Measurements from ENCODE around the gene LIX1L. TPM values are rescaled to one million over a fixed set of nuclear protein-coding genes. Genes with fewer than 3 reads are reported as not detected.

LIX1L gene
- total and polyA plus RNA-seq, 2 experiments from 2014 or later: 14.0 to 16.3 TPM

DNA sequence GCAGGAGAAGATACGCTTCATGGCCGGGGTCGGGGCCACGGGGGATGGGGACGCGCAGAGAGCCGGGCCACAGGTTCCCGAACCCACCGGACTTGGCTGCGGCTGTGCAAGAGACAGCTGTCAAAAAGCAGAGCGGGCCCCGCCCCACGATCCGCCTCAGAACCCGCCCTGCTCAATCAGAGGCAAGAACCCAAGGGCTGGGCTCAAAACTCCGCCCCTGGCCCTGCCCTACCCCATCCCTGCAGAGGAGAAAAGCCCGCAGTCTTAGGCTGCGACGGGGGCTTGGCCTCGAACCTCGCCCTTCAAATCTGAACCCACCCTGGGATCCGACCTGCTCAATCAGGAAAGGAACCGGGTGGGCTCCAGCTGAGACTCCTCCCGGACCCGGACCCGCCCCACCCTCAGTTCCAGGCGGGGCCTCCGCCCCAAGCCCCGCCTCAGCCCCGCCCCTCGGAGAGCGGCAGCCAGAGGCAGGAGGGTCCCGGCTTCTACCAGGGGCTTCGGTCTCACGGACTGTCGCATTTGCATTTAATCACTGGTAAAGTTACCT is 72.0 kb downstream of the LIX1L start, which contains the start of gene ANKRD35:
Gene ANKRD35, minus strand, starts transcription at position 129 of the 550 bp plus-strand sequence. Its CDS starts 108 bp downstream, at position 21.
- TF ChIP-seq, protein P1, sequence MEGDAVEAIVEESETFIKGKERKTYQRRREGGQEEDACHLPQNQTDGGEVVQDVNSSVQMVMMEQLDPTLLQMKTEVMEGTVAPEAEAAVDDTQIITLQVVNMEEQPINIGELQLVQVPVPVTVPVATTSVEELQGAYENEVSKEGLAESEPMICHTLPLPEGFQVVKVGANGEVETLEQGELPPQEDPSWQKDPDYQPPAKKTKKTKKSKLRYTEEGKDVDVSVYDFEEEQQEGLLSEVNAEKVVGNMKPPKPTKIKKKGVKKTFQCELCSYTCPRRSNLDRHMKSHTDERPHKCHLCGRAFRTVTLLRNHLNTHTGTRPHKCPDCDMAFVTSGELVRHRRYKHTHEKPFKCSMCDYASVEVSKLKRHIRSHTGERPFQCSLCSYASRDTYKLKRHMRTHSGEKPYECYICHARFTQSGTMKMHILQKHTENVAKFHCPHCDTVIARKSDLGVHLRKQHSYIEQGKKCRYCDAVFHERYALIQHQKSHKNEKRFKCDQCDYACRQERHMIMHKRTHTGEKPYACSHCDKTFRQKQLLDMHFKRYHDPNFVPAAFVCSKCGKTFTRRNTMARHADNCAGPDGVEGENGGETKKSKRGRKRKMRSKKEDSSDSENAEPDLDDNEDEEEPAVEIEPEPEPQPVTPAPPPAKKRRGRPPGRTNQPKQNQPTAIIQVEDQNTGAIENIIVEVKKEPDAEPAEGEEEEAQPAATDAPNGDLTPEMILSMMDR (IDR thresholded peaks at IDR 0.05; ENCODE audit: poor library complexity): no peak
- TF ChIP-seq EZH2 (IDR thresholded peaks at IDR 0.05; ENCODE audit: borderline replicate concordance): no peak
- TF ChIP-seq EZH2phosphoT487 (IDR thresholded peaks at IDR 0.05; ENCODE audit: low read depth, severe bottlenecking, unreplicated experiment): no peak
- no peak within 1 kb of the TSS for H3K27ac ChIP-seq
- peaks cover 4% of the 10 kb centered on the region for H3K4me1 ChIP-seq (ENCODE audit: insufficient read depth)
- H3K36me3 ChIP-seq (replicated peaks; ENCODE audit: insufficient read depth, low read depth): no peaks in the 10 kb centered on the region
- H3K9me2 ChIP-seq (replicated peaks; ENCODE audit: insufficient read depth): no peaks in the 10 kb centered on the region
- no peaks in the 10 kb centered on the region for H3K9me3 ChIP-seq (ENCODE audit: low read depth)
- DNase-seq (ENCODE audit: low spot score): peak; percentile 90
- H3K4me2 ChIP-seq: peak within 1 kb of the TSS; percentile 85
- H3K27me3 ChIP-seq: peaks cover 20% of the 10 kb centered on the region
- H3K79me2 ChIP-seq: no peaks in the 10 kb centered on the region
- H2AFZ ChIP-seq: peak within 1 kb of the TSS; percentile 73
- 7% methylated on average over 3 of the region's 36 CpGs for WGBS (ENCODE audit: low lambda C conversion rate, missing lambda C conversion rate)
- no peaks in the 10 kb centered on the region for H4K20me1 ChIP-seq (ENCODE audit: insufficient read depth, poor library complexity, severe bottlenecking)
- peak within 1 kb of the TSS; percentile 65 for H3K4me3 ChIP-seq

DNA sequence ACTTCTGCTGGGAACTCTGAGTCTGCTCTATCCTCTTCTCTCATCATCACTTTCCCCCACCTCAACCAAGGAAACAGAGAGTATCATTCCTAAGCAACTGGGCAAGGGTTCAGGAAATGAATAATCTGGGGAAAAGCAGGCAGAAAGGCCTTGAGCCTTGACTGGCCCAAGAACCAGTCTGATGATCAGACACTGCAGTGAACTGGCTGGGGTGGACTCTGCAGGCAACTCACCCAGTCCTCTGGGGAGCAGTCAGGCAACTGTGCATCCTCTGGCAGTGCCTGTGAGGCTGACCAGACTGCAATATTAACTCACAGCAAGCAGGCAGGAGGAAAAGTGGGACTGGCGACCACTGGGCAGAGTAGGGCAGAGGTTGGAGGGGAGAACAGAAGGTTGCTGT is 73.1 kb downstream of the LIX1L start:
- no peak overlapping the region for H2AFZ ChIP-seq
- no peaks in the 10 kb centered on the region for H3K9me3 ChIP-seq (ENCODE audit: low read depth)
- no peak overlapping the region for H3K4me3 ChIP-seq
- H4K20me1 ChIP-seq (ENCODE audit: insufficient read depth, poor library complexity, severe bottlenecking): no peaks in the 10 kb centered on the region
- no peak overlapping the region for H3K4me2 ChIP-seq
- DNase-seq (ENCODE audit: low spot score): no peak
- peaks cover 20% of the 10 kb centered on the region for H3K27me3 ChIP-seq
- TF ChIP-seq EZH2phosphoT487 (IDR thresholded peaks at IDR 0.05; ENCODE audit: low read depth, severe bottlenecking, unreplicated experiment) (no peak), EZH2 (IDR thresholded peaks at IDR 0.05; ENCODE audit: borderline replicate concordance) (no peak)
- TF ChIP-seq, protein P1 (IDR thresholded peaks at IDR 0.05; ENCODE audit: poor library complexity): no peak
- H3K9me2 ChIP-seq (replicated peaks; ENCODE audit: insufficient read depth): no peaks in the 10 kb centered on the region
- H3K4me1 ChIP-seq (ENCODE audit: insufficient read depth): peaks cover 4% of the 10 kb centered on the region
- 69% methylated on average over 1 of the region's 1 CpG for WGBS (ENCODE audit: low lambda C conversion rate, missing lambda C conversion rate)
- H3K36me3 ChIP-seq (replicated peaks; ENCODE audit: insufficient read depth, low read depth): no peaks in the 10 kb centered on the region
- no peaks in the 10 kb centered on the region for H3K79me2 ChIP-seq
- H3K27ac ChIP-seq: no peak overlapping the region

Other genes starting within 250 kb of the LIX1L start
- not detected in 2 replicates for gene CD160, start 238.5 kb downstream of the LIX1L start, total RNA-seq
- gene CD160, start 238.5 kb downstream of the LIX1L start, polyA plus RNA-seq: not detected in 2 replicates
- gene RNF115, start 133.9 kb downstream of the LIX1L start, total RNA-seq: 10.3 and 13.7 TPM in 2 replicates
- 8.6 and 8.7 TPM in 2 replicates for gene RNF115, start 133.9 kb downstream of the LIX1L start, polyA plus RNA-seq
- 19.6 and 29.2 TPM in 2 replicates for gene POLR3C, start 133.8 kb downstream of the LIX1L start, total RNA-seq
- 20.6 and 20.9 TPM in 2 replicates for gene POLR3C, start 133.8 kb downstream of the LIX1L start, polyA plus RNA-seq
- 4.9 and 5.2 TPM in 2 replicates for gene NUDT17, start 112.4 kb downstream of the LIX1L start, total RNA-seq
- gene NUDT17, start 112.4 kb downstream of the LIX1L start, polyA plus RNA-seq: 1.3 and 2.7 TPM in 2 replicates
- gene PIAS3, start 98.9 kb downstream of the LIX1L start, total RNA-seq: 18.0 and 18.1 TPM in 2 replicates
- 51.2 and 60.7 TPM in 2 replicates for gene PIAS3, start 98.9 kb downstream of the LIX1L start, polyA plus RNA-seq
- 0.43 and 0.76 TPM in 2 replicates for gene ANKRD35, start 72.2 kb downstream of the LIX1L start, total RNA-seq
- gene ANKRD35, start 72.2 kb downstream of the LIX1L start, polyA plus RNA-seq: 2.2 and 2.4 TPM in 2 replicates
- gene ITGA10, start 48.0 kb downstream of the LIX1L start, total RNA-seq: 0.60 and 1.3 TPM in 2 replicates
- gene ITGA10, start 48.0 kb downstream of the LIX1L start, polyA plus RNA-seq: 2.1 and 4.7 TPM in 2 replicates
- gene PEX11B, start 39.3 kb downstream of the LIX1L start, total RNA-seq: 28.1 and 32.3 TPM in 2 replicates
- 26.8 and 30.4 TPM in 2 replicates for gene PEX11B, start 39.3 kb downstream of the LIX1L start, polyA plus RNA-seq
- gene RBM8A, start 30.5 kb downstream of the LIX1L start, total RNA-seq: 141 and 154 TPM in 2 replicates
- 185 and 189 TPM in 2 replicates for gene RBM8A, start 30.5 kb downstream of the LIX1L start, polyA plus RNA-seq
- 0.28 and 0.90 TPM in 2 replicates for gene ANKRD34A, start 6.6 kb upstream of the LIX1L start, total RNA-seq
- gene ANKRD34A, start 6.6 kb upstream of the LIX1L start, polyA plus RNA-seq: 0.76 and 0.83 TPM in 2 replicates
- 10.5 and 15.6 TPM in 2 replicates for gene POLR3GL, start 6.7 kb upstream of the LIX1L start, total RNA-seq
- gene POLR3GL, start 6.7 kb upstream of the LIX1L start, polyA plus RNA-seq: 27.2 and 27.3 TPM in 2 replicates
- gene TXNIP, start 38.6 kb upstream of the LIX1L start, total RNA-seq: 160 TPM in 2 replicates
- 75.3 and 85.0 TPM in 2 replicates for gene TXNIP, start 38.6 kb upstream of the LIX1L start, polyA plus RNA-seq
- gene HJV, start 63.7 kb upstream of the LIX1L start, total RNA-seq: 5.7 and 6.7 TPM in 2 replicates
- 1.00 and 3.0 TPM in 2 replicates for gene HJV, start 63.7 kb upstream of the LIX1L start, polyA plus RNA-seq
- 1.0 and 1.2 TPM in 2 replicates for gene NBPF10, start 186.8 kb upstream of the LIX1L start, total RNA-seq
- 0.76 and 1.1 TPM in 2 replicates for gene NBPF10, start 186.8 kb upstream of the LIX1L start, polyA plus RNA-seq